Liver (tissue), 9 donors: ENCODE measurements around the gene FNBP1. TPM values are rescaled to one million over a fixed set of nuclear protein-coding genes. Genes with fewer than 3 reads are reported as not detected.

Experiments used
- DNase-seq: peaks from one replicate; pipeline ENCODE4 v3.0.0-alpha.2; 2017; ENCODE audit warnings: low spot score
- H3K27ac ChIP-seq, 2 donors: one replicate each; pipeline ENCODE4 v1.7.0; 2013; ENCODE audit warnings: inconsistent platforms in 2 of 2, low read length in 2 of 2, control low read depth in 1 of 2, low read depth in 1 of 2, mild to moderate bottlenecking in 1 of 2
- H3K27me3 ChIP-seq, 4 donors: one replicate each; pipeline versions ENCODE4 v1.6.1 to v1.7.0; 2013; ENCODE audit warnings: low read length in 3 of 4, inconsistent platforms in 1 of 4, mild to moderate bottlenecking in 1 of 4, moderate library complexity in 1 of 4; ENCODE audit not compliant: control insufficient read depth in 4 of 4, insufficient read depth in 4 of 4
- H3K36me3 ChIP-seq, 4 donors: one replicate each; pipeline versions ENCODE4 v1.6.1 to v1.7.0; 2013; ENCODE audit warnings: low read length in 3 of 4, mild to moderate bottlenecking in 3 of 4, low read depth in 1 of 4, moderate library complexity in 1 of 4; ENCODE audit not compliant: control insufficient read depth in 4 of 4, insufficient read depth in 3 of 4
- H3K4me1 ChIP-seq, 4 donors: one replicate each; pipeline versions ENCODE4 v1.6.1 to v1.7.0; 2013; ENCODE audit warnings: low read length in 3 of 4, mild to moderate bottlenecking in 3 of 4, moderate library complexity in 1 of 4; ENCODE audit not compliant: control insufficient read depth in 4 of 4, insufficient read depth in 4 of 4
- H3K4me3 ChIP-seq, 3 donors: one replicate each; pipeline versions ENCODE4 v1.6.1 to v1.7.0; 2013; ENCODE audit warnings: low read length in 3 of 3, control low read depth in 1 of 3, low read depth in 1 of 3, mild to moderate bottlenecking in 1 of 3
- H3K9ac ChIP-seq, 2 donors: one replicate each; pipeline ENCODE4 v1.7.0; 2013; ENCODE audit warnings: low read length in 2 of 2, mild to moderate bottlenecking in 2 of 2, moderate library complexity in 2 of 2, control low read depth in 1 of 2, low read depth in 1 of 2
- H3K9me3 ChIP-seq, 4 donors: one replicate each; pipeline versions ENCODE4 v1.6.1 to v1.7.0; 2013; ENCODE audit warnings: low read length in 3 of 4; ENCODE audit not compliant: control insufficient read depth in 4 of 4
- EGR1 ChIP-seq, 2 donors: IDR thresholded peaks; 2 replicates each; pipeline ENCODE4 v1.6.1; 2016 to 2018; ENCODE audit warnings: antibody characterized with exemption in 2 of 2, low read depth in 2 of 2
- FOXA1 ChIP-seq: IDR thresholded peaks from 2 replicates; pipeline ENCODE4 v1.6.1; 2016; ENCODE audit warnings: antibody characterized with exemption
- FOXA2 ChIP-seq: IDR thresholded peaks from 2 replicates; pipeline ENCODE4 v1.6.1; 2016; ENCODE audit warnings: antibody characterized with exemption
- GABPA ChIP-seq, 2 donors: IDR thresholded peaks in 1 of 2; conservative IDR thresholded peaks in 1 of 2; 2 replicates each; pipeline ENCODE4 v1.6.1; 2016; ENCODE audit warnings: antibody characterized with exemption in 2 of 2, mild to moderate bottlenecking in 1 of 2, moderate library complexity in 1 of 2
- HNF4G ChIP-seq: IDR thresholded peaks from 2 replicates; pipeline ENCODE4 v1.6.1; 2016; ENCODE audit warnings: antibody characterized with exemption
- JUND ChIP-seq, 2 donors: IDR thresholded peaks; 2 replicates each; pipeline ENCODE4 v1.6.1; 2016; ENCODE audit warnings: antibody characterized with exemption in 2 of 2
- RAD21 ChIP-seq, 2 donors: IDR thresholded peaks; 2 replicates each; pipeline ENCODE4 v1.6.1; 2016; ENCODE audit warnings: antibody characterized with exemption in 2 of 2, mild to moderate bottlenecking in 2 of 2
- RXRA ChIP-seq, 2 donors: IDR thresholded peaks; 2 replicates each; pipeline ENCODE4 v1.6.1; 2017 to 2018; ENCODE audit warnings: antibody characterized with exemption in 2 of 2, mild to moderate bottlenecking in 1 of 2
- SP1 ChIP-seq: IDR thresholded peaks from 2 replicates; pipeline ENCODE4 v1.6.1; 2018; ENCODE audit warnings: antibody characterized with exemption, mild to moderate bottlenecking
- TAF1 ChIP-seq: conservative IDR thresholded peaks from 2 replicates; pipeline ENCODE4 v1.6.1; 2016; ENCODE audit warnings: antibody characterized with exemption, mild to moderate bottlenecking
- YY1 ChIP-seq: IDR thresholded peaks from 2 replicates; pipeline ENCODE4 v1.6.1; 2016; ENCODE audit warnings: antibody characterized with exemption, mild to moderate bottlenecking
- WGBS: extraction: QIAGEN DNeasy Blood & Tissue Kit; methylation state at CpG from one replicate; pipeline ENCODE4 v1.1.7; 2013; 5-methylcytosine and 5-hydroxymethylcytosine counted together
- polyA plus RNA-seq, 2 donors: library from polyadenylated mRNA; stranded (reverse) in 1 of 2; unstranded in 1 of 2; fragments of 200-250 nt in 1 of 2; fragments of >200 nt in 1 of 2; fragmentation: Nextera tagmentation in 1 of 2; extraction: Ambion mirVana in 1 of 2; gene quantifications; one replicate each; pipeline versions ENCODE4 v1.2.1 to v1.2.3, GENCODE V29; 2013 to 2015
- total RNA-seq, 2 donors: library from RNA; depleted of rRNA; stranded (reverse); fragments of >200 nt; gene quantifications; one replicate each; pipeline ENCODE4 v1.2.3, GENCODE V29; 2014
- TF ChIP-seq, protein P1 (sequence below): fragments of 150-350 bp; IDR thresholded peaks from 2 replicates; pipeline ENCODE4 v1.5.1; 2017; ENCODE audit warnings: improper control_type of control experiment, low read depth, low read length; ENCODE audit not compliant: missing input control
- TF ChIP-seq, protein P2 (sequence below): IDR thresholded peaks from 2 replicates; pipeline ENCODE4 v1.6.1; 2016; ENCODE audit warnings: antibody characterized with exemption
- TF ChIP-seq, protein P3 (sequence below): IDR thresholded peaks from 2 replicates; pipeline ENCODE4 v1.6.1; 2016; ENCODE audit warnings: antibody characterized with exemption
- TF ChIP-seq, protein P4 (sequence below): IDR thresholded peaks from 2 replicates; pipeline ENCODE4 v1.6.1; 2016; ENCODE audit warnings: antibody characterized with exemption
- TF ChIP-seq, protein P5 (sequence below): IDR thresholded peaks from 2 replicates; pipeline ENCODE4 v1.6.1; 2016; ENCODE audit warnings: antibody characterized with exemption, mild to moderate bottlenecking
- donor health status: healthy.
- donor health status: healthy.
- donor health status: healthy.
- donor health status: healthy.
- donor health status: healthy.

Gene FNBP1
- total and polyA plus RNA-seq, 4 donors, result 6.6 to 15.6 (median 12.3) TPM

DNA sequence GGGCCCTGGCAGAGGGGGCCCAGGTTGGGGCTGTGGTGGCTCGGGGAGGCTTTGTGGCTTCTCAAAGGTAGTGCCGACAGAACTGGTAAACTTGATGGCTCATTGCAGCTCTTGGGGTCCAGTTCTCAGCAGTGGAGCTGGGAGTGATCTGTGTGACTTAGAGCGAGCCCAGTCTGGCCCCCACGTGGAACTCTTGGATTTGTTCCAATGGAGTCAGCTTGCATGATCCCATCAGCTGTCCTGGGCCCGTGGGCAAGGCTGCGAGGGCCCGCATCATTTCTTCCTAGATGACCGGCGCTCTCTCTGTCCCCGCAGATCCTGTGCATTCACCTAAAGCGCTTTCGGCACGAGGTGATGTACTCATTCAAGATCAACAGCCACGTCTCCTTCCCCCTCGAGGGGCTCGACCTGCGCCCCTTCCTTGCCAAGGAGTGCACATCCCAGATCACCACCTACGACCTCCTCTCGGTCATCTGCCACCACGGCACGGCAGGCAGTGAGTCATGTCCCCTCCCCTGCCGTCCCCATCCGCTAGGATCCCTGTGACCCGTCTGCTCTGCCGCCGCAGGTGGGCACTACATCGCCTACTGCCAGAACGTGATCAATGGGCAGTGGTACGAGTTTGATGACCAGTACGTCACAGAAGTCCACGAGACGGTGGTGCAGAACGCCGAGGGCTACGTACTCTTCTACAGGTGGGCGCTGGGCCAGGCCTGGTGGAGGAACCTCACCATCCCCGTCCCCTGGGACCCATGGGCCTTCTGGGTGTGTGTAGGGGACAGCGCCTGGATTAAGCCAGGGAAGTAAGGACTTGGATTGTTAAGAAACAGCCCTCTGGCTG lies 168.5 kb downstream of the FNBP1 start:
- no peaks in the 10 kb centered on the region for H3K27me3 ChIP-seq
- no peak overlapping the region for H3K4me3 ChIP-seq
- 96% methylated on average over 38 of the region's 38 CpGs for WGBS
- no peaks in the 10 kb centered on the region for H3K9me3 ChIP-seq
- no peak overlapping the region for H3K9ac ChIP-seq
- DNase-seq, result no peak
- TF ChIP-seq, protein P1, sequence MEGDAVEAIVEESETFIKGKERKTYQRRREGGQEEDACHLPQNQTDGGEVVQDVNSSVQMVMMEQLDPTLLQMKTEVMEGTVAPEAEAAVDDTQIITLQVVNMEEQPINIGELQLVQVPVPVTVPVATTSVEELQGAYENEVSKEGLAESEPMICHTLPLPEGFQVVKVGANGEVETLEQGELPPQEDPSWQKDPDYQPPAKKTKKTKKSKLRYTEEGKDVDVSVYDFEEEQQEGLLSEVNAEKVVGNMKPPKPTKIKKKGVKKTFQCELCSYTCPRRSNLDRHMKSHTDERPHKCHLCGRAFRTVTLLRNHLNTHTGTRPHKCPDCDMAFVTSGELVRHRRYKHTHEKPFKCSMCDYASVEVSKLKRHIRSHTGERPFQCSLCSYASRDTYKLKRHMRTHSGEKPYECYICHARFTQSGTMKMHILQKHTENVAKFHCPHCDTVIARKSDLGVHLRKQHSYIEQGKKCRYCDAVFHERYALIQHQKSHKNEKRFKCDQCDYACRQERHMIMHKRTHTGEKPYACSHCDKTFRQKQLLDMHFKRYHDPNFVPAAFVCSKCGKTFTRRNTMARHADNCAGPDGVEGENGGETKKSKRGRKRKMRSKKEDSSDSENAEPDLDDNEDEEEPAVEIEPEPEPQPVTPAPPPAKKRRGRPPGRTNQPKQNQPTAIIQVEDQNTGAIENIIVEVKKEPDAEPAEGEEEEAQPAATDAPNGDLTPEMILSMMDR, result no peak
- TF ChIP-seq RXRA (IDR thresholded peaks at IDR 0.05), result no peak
- TF ChIP-seq GABPA (IDR thresholded peaks at IDR 0.05 in 1 of 2, conservative IDR thresholded peaks at IDR 0.05 in 1 of 2), result no peak
- TF ChIP-seq RAD21 (IDR thresholded peaks at IDR 0.05), result no peak
- TF ChIP-seq TAF1, result no peak
- no peak for TF ChIP-seq FOXA2
- no peak for TF ChIP-seq SP1
- TF ChIP-seq JUND (IDR thresholded peaks at IDR 0.05), result no peak
- no peak for TF ChIP-seq YY1
- no peak for TF ChIP-seq EGR1 (IDR thresholded peaks at IDR 0.05; ENCODE audit: low read depth in 2 of 2)
- TF ChIP-seq, protein P2, sequence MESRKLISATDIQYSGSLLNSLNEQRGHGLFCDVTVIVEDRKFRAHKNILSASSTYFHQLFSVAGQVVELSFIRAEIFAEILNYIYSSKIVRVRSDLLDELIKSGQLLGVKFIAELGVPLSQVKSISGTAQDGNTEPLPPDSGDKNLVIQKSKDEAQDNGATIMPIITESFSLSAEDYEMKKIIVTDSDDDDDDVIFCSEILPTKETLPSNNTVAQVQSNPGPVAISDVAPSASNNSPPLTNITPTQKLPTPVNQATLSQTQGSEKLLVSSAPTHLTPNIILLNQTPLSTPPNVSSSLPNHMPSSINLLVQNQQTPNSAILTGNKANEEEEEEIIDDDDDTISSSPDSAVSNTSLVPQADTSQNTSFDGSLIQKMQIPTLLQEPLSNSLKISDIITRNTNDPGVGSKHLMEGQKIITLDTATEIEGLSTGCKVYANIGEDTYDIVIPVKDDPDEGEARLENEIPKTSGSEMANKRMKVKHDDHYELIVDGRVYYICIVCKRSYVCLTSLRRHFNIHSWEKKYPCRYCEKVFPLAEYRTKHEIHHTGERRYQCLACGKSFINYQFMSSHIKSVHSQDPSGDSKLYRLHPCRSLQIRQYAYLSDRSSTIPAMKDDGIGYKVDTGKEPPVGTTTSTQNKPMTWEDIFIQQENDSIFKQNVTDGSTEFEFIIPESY, result no peak
- TF ChIP-seq, protein P3, sequence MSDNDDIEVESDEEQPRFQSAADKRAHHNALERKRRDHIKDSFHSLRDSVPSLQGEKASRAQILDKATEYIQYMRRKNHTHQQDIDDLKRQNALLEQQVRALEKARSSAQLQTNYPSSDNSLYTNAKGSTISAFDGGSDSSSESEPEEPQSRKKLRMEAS, result no peak
- no peak for TF ChIP-seq FOXA1
- TF ChIP-seq, protein P4, sequence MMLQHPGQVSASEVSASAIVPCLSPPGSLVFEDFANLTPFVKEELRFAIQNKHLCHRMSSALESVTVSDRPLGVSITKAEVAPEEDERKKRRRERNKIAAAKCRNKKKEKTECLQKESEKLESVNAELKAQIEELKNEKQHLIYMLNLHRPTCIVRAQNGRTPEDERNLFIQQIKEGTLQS, result no peak
- H3K4me1 ChIP-seq, result peaks cover 0 to 6% (median 4%) of the 10 kb centered on the region in 4 donors
- no peak overlapping the region for H3K27ac ChIP-seq
- peaks cover 6 to 34% (median 8%) of the 10 kb centered on the region in 4 donors for H3K36me3 ChIP-seq

DNA sequence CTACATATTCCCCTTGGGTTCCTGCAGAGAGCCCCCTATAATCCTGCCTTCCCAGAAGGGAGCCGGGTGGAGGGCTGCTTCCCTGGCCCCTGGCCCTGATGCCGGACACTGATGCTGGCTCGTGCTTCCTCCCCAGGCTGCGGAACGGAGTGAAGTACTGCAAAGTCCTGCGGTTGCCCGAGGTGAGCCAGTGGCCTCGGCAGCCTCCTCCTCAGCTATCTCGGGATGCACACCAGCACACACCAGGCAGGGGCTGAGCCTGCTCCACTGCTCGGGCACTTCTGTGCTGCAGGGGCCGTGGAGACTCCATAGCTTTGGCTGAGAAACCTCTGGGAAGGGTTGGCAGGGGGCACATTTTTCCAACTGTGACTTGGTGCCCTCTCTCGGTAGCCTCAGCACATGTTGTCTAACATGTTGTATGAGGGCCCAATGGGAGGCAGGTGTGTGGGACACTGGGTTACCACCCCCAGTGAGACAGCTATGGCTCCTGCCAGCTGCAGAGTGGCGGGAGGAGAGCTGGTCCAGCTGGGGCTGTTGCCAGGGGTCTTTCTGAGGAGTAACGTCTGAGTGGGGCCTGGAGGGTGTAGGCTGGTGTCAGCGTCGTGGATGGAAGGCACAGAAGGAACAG lies 169.3 kb downstream of the FNBP1 start:
- Histone ChIP-seq H3K4me3 (no peak overlapping the region), H3K4me1 (peaks cover 0 to 12% (median 6%) of the 10 kb centered on the region in 4 donors), H3K9ac (no peak overlapping the region), H3K27me3 (no peaks in the 10 kb centered on the region), H3K27ac (no peak overlapping the region), H3K36me3 (peaks cover 6 to 33% (median 7%) of the 10 kb centered on the region in 4 donors), H3K9me3 (no peaks in the 10 kb centered on the region)
- TF ChIP-seq HNF4G (no peak), FOXA2 (no peak), RXRA (IDR thresholded peaks at IDR 0.05) (no peak)
- TF ChIP-seq, protein P5, sequence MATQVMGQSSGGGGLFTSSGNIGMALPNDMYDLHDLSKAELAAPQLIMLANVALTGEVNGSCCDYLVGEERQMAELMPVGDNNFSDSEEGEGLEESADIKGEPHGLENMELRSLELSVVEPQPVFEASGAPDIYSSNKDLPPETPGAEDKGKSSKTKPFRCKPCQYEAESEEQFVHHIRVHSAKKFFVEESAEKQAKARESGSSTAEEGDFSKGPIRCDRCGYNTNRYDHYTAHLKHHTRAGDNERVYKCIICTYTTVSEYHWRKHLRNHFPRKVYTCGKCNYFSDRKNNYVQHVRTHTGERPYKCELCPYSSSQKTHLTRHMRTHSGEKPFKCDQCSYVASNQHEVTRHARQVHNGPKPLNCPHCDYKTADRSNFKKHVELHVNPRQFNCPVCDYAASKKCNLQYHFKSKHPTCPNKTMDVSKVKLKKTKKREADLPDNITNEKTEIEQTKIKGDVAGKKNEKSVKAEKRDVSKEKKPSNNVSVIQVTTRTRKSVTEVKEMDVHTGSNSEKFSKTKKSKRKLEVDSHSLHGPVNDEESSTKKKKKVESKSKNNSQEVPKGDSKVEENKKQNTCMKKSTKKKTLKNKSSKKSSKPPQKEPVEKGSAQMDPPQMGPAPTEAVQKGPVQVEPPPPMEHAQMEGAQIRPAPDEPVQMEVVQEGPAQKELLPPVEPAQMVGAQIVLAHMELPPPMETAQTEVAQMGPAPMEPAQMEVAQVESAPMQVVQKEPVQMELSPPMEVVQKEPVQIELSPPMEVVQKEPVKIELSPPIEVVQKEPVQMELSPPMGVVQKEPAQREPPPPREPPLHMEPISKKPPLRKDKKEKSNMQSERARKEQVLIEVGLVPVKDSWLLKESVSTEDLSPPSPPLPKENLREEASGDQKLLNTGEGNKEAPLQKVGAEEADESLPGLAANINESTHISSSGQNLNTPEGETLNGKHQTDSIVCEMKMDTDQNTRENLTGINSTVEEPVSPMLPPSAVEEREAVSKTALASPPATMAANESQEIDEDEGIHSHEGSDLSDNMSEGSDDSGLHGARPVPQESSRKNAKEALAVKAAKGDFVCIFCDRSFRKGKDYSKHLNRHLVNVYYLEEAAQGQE, result no peak
- TF ChIP-seq, protein P4, result no peak
- TF ChIP-seq, protein P1, result no peak
- 90% methylated on average over 16 of the region's 16 CpGs for WGBS
- no peak for DNase-seq
